GM12878 (cell line): ENCODE results near the gene SERPINH1. TPM values are rescaled to one million over a fixed set of nuclear protein-coding genes. Genes with fewer than 3 reads are reported as not detected.

Experiments used
- ATAC-seq: fragments of 200-7000 bp; cut with Tn5 transposase; 3 replicates; pipeline ENCODE4 v1.9.1; 2020; ENCODE audit warnings: mild to moderate bottlenecking, moderate library complexity
- BruUV-seq: library from RNA; stranded (reverse); fragments of 400-500 nt; replicated peaks from 2 replicates; lab custom pipeline; 2021; lab: Mats Ljungman, UMichigan
- CTCF ChIA-PET: fragments of 300-600 bp; sonication (Branson Sonifier 250); formaldehyde crosslinking; extraction: SDS; loops from one replicate; lab custom pipeline; 2021; ENCODE audit warnings: inconsistent platforms; lab: Yijun Ruan, JAX
- POLR2A ChIA-PET: fragments of 350-600 bp; formaldehyde crosslinking; extraction: SDS; loops from one replicate; lab custom pipeline; 2021; ENCODE audit warnings: inconsistent platforms; lab: Charles Lee
- RAD21 ChIA-PET: fragments of 300-600 bp; sonication (Branson Sonifier 250); formaldehyde crosslinking; loops from one replicate; lab custom pipeline; 2023; ENCODE audit warnings: antibody characterized with exemption; ENCODE audit not compliant: unreplicated experiment; lab: Charles Lee
- SMC1A ChIA-PET: fragments of 300-600 bp; sonication (Branson Sonifier 250); formaldehyde crosslinking; loops from one replicate; lab custom pipeline; 2023; ENCODE audit not compliant: unreplicated experiment, uncharacterized antibody; lab: Charles Lee
- DNase-seq: peaks from one replicate; pipeline ENCODE4 v3.0.0-alpha.2; 2011; ENCODE audit warnings: low read depth, low spot score
- FAIRE-seq: peaks from 3 replicates; lab custom pipeline; 2011; peaks lifted over from hg19 to GRCh38; lab: Jason Lieb, UNC
- H2AFZ ChIP-seq: 2 replicates; pipeline ENCODE4 v1.6.0; 2011; ENCODE audit warnings: low read depth, low read length, control low read depth; ENCODE audit not compliant: control insufficient read depth
- H3K27ac ChIP-seq: 2 replicates; pipeline ENCODE4 v1.5.1; 2011; ENCODE audit warnings: control low read depth; ENCODE audit not compliant: control insufficient read depth, insufficient read depth
- H3K27me3 ChIP-seq, 2 experiments: replicated peaks in 1 of 2; 2 replicates each; pipeline versions ENCODE4 v1.6.0 to v1.6.1; 2011; ENCODE audit warnings: low read length in 1 of 2; ENCODE audit not compliant: control insufficient read depth in 2 of 2, insufficient read depth in 2 of 2
- H3K36me3 ChIP-seq, 2 experiments: 2 replicates each; pipeline ENCODE4 v1.5.1; 2011; ENCODE audit warnings: low read length in 1 of 2; ENCODE audit not compliant: control insufficient read depth in 2 of 2, insufficient read depth in 2 of 2
- H3K4me1 ChIP-seq: 2 replicates; pipeline ENCODE4 v1.6.1; 2011; ENCODE audit warnings: mild to moderate bottlenecking, low read length, moderate library complexity, mixed read lengths; ENCODE audit not compliant: control insufficient read depth, insufficient read depth
- H3K4me2 ChIP-seq: 2 replicates; pipeline ENCODE4 v1.6.0; 2011; ENCODE audit warnings: control low read depth; ENCODE audit not compliant: control insufficient read depth, insufficient read depth
- H3K4me3 ChIP-seq: fragments of 200-600 bp; sonication (generic); 2 replicates; pipeline ENCODE4 v1.5.1; 2016
- H3K79me2 ChIP-seq: 2 replicates; pipeline ENCODE4 v1.6.0; 2011; ENCODE audit warnings: low read length; ENCODE audit not compliant: control insufficient read depth, insufficient read depth
- H3K9ac ChIP-seq: 2 replicates; pipeline ENCODE4 v1.8.0; 2011; ENCODE audit warnings: low read length, control low read depth, mixed read lengths; ENCODE audit not compliant: control insufficient read depth, insufficient read depth
- H3K9me3 ChIP-seq: replicated peaks from 3 replicates; pipeline ENCODE4 v1.5.1; 2011; ENCODE audit warnings: mild to moderate bottlenecking, low read length; ENCODE audit not compliant: control insufficient read depth, insufficient read depth
- H4K20me1 ChIP-seq: 2 replicates; pipeline ENCODE4 v1.6.0; 2011; ENCODE audit not compliant: control insufficient read depth, insufficient read depth
- BCL11A ChIP-seq: IDR thresholded peaks from 2 replicates; pipeline ENCODE4 v1.6.1; 2011; ENCODE audit warnings: low read depth, low read length
- BHLHE40 ChIP-seq, 2 experiments: fragments of 450-650 bp in 1 of 2; IDR thresholded peaks; 2 replicates each; pipeline ENCODE4 v1.6.1; 2011 to 2017; ENCODE audit warnings: low read depth in 2 of 2, borderline replicate concordance in 1 of 2, improper control_type of control experiment in 1 of 2, low read length in 1 of 2, mild to moderate bottlenecking in 1 of 2
- CBX3 ChIP-seq: fragments of 200-600 bp; sonication (generic); IDR thresholded peaks from 2 replicates; pipeline ENCODE4 v1.6.1; 2016; ENCODE audit warnings: low read depth, borderline replicate concordance
- CREB1 ChIP-seq: IDR thresholded peaks from 2 replicates; pipeline ENCODE4 v1.6.1; 2012; ENCODE audit warnings: low read depth, mild to moderate bottlenecking, inconsistent platforms
- CREM ChIP-seq: IDR thresholded peaks from 2 replicates; pipeline ENCODE4 v1.6.1; 2014; ENCODE audit warnings: antibody characterized with exemption, low read depth
- EED ChIP-seq: sonication (generic); IDR thresholded peaks from 2 replicates; pipeline ENCODE4 v1.6.1; 2016; ENCODE audit warnings: antibody characterized with exemption, low read depth
- ESRRA ChIP-seq: IDR thresholded peaks from 2 replicates; pipeline ENCODE4 v1.6.1; 2012; ENCODE audit warnings: mild to moderate bottlenecking, low read length, improper control_type of control experiment
- HCFC1 ChIP-seq: fragments of 150-350 bp; IDR thresholded peaks from 2 replicates; pipeline ENCODE4 v1.6.1; 2014; ENCODE audit warnings: low read length
- IKZF2 ChIP-seq, 2 experiments: fragments of 450-650 bp; IDR thresholded peaks; 2 replicates each; pipeline ENCODE4 v1.6.1; 2017; ENCODE audit warnings: mild to moderate bottlenecking in 2 of 2, moderate library complexity in 2 of 2
- NFXL1 ChIP-seq: fragments of 450-650 bp; IDR thresholded peaks from 2 replicates; pipeline ENCODE4 v1.6.1; 2017; ENCODE audit warnings: antibody characterized with exemption, mild to moderate bottlenecking, borderline replicate concordance
- NR2C2 ChIP-seq: IDR thresholded peaks from 2 replicates; pipeline ENCODE4 v1.6.1; 2011; ENCODE audit warnings: borderline replicate concordance, low read depth; ENCODE audit not compliant: control insufficient read depth, insufficient read length
- NR2F1 ChIP-seq: fragments of 450-650 bp; conservative IDR thresholded peaks from 2 replicates; pipeline ENCODE4 v1.6.1; 2017; ENCODE audit warnings: mild to moderate bottlenecking
- PAX5 ChIP-seq: IDR thresholded peaks from 2 replicates; pipeline ENCODE4 v1.6.1; 2011; ENCODE audit warnings: low read depth, low read length, borderline replicate concordance
- POLR2A ChIP-seq: IDR thresholded peaks from 2 replicates; pipeline ENCODE4 v1.6.1; 2011; ENCODE audit warnings: low read depth, mild to moderate bottlenecking, low read length
- POU2F2 ChIP-seq: IDR thresholded peaks from 3 replicates; pipeline ENCODE4 v1.6.1; 2011; ENCODE audit warnings: low read depth, mild to moderate bottlenecking, low read length, borderline replicate concordance
- RAD21 ChIP-seq: IDR thresholded peaks from 2 replicates; pipeline ENCODE4 v1.6.1; 2011; ENCODE audit warnings: mild to moderate bottlenecking, low read depth, low read length, moderate library complexity; ENCODE audit not compliant: insufficient read depth
- RB1 ChIP-seq: fragments of 450-650 bp; formaldehyde crosslinking; IDR thresholded peaks from 2 replicates; pipeline ENCODE4 v1.6.1; 2017; ENCODE audit warnings: mild to moderate bottlenecking, borderline replicate concordance
- SP1 ChIP-seq: IDR thresholded peaks from one replicate; pipeline ENCODE4 v1.6.1; 2011; ENCODE audit warnings: low read depth, low read length
- SPI1 ChIP-seq: IDR thresholded peaks from 2 replicates; pipeline ENCODE4 v1.6.1; 2011; ENCODE audit warnings: low read depth, mild to moderate bottlenecking, low read length, moderate library complexity, borderline replicate concordance; ENCODE audit not compliant: insufficient read depth
- SREBF1 ChIP-seq: IDR thresholded peaks from 2 replicates; pipeline ENCODE4 v1.6.1; 2012; ENCODE audit warnings: mild to moderate bottlenecking, low read length
- STAT1 ChIP-seq: fragments of 450-650 bp; conservative IDR thresholded peaks from 2 replicates; pipeline ENCODE4 v1.6.1; 2014; ENCODE audit warnings: antibody characterized with exemption, mild to moderate bottlenecking
- TCF12 ChIP-seq: IDR thresholded peaks from 2 replicates; pipeline ENCODE4 v1.6.1; 2011; ENCODE audit warnings: low read depth, mild to moderate bottlenecking, low read length
- YBX1 ChIP-seq: fragments of 450-650 bp; IDR thresholded peaks from 2 replicates; pipeline ENCODE4 v1.6.1; 2016; ENCODE audit warnings: antibody characterized with exemption
- ZNF24 ChIP-seq: fragments of 450-650 bp; IDR thresholded peaks from 2 replicates; pipeline ENCODE4 v1.6.1; 2017; ENCODE audit warnings: antibody characterized with exemption, mild to moderate bottlenecking
- WGBS: methylation state at CpG from one replicate; pipeline ENCODE4 v1.1.6; 2016; ENCODE audit warnings: low lambda C conversion rate; ENCODE audit not compliant: insufficient replicate concordance, insufficient coverage; ENCODE audit errors: missing lambda C conversion rate; 5-methylcytosine and 5-hydroxymethylcytosine counted together
- in situ Hi-C: fragments of 300-500 bp; cut with MboI; formaldehyde crosslinking; loops from 9 replicates; pipeline ENCODE4 v1.14.3; 2018; ENCODE audit warnings: mixed read lengths
- intact Hi-C: fragments of 100-400 bp; cut with micrococcal nuclease; formaldehyde crosslinking; loops from one replicate; pipeline ENCODE4 v1.14.2; 2022; ENCODE audit not compliant: unreplicated experiment
- polyA plus RNA-seq, 11 experiments: library from polyadenylated mRNA; depleted of rRNA in 4 of 11; unstranded in 6 of 11; stranded (reverse) in 5 of 11; fragments of >200 nt; fragmentation: Nextera tagmentation in 4 of 11; fragmentation: Illumina TruSeq in 1 of 11; extraction: Ambion mirVana in 4 of 11; extraction: Trizol in 1 of 11; gene quantifications; 1 replicate in 1 of 11; 2 replicates in 10 of 11; pipeline versions ENCODE4 v1.2.1 to v1.2.3, GENCODE V29; 2011 to 2016; ENCODE audit warnings: inconsistent platforms in 2 of 11, missing spikeins in 2 of 11, low read depth in 1 of 11
- total RNA-seq, 4 experiments: library from RNA; depleted of rRNA in 3 of 4; stranded (reverse); fragments of >200 nt in 3 of 4; fragmentation: Illumina TruSeq in 1 of 4; extraction: Trizol in 1 of 4; gene quantifications; 2 replicates each; pipeline versions ENCODE4 v1.2.1 to v1.2.3, GENCODE V29; 2013 to 2021

Gene SERPINH1
- total and polyA plus RNA-seq, 10 of the 15 experiments (the other 5 are each of a cell fraction or from before 2014, with no cell fraction given): 0.34 to 19.8 (median 13.7) TPM

DNA sequence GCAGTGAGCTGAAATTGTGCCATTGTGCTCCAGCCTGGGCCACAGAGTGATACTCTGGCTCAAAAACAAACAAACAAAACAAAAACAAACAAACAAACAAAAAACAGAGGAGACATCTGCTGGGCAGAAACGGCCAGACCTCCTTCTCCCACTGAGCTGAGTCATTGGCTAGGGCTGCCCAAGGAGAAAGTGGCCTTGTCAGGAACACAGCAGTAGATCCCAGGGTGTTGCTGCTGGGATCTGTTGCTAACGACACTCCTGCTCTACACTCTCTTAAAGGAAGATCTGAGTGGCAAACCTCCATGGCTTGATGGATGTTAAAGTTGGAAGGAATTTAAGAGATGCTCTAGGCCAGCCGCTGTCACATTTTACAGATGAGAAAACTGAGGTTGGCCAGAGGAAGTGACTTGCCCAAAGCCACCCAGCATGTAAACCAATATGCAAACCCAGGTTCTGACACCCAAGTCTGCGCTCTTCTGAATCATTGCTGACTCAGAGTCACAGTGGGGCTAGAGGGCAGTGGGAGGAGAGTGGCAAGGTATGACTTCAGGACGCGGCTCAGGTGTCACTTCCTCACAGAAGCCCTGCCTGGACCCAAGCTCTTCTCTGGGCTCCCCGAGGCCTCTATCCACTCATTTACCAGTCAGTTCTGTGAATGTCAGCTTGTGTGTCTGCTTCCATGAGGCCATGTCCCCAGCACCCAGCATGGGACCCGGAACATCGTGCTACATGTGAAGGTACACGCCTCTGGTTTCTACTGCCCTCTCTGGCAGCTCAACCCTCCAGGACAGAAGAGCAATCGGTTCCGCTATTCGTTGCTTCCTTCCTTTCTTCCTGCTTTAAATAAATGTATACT lies 25.0 kb upstream of the SERPINH1 start (continued):
- TF ChIP-seq SPI1 (peak; percentile 84), POU2F2 (peak; percentile 97), SREBF1 (no peak), POLR2A (peak; percentile 70), SP1 (peak; percentile 19), EED (peak; percentile 11; the same call in 1 of the 2 replicates), BCL11A (0 out of 2 replicates have a peak, but pooled peaks have one; percentile 31), NR2F1 (peak; percentile 30), RB1 (no peak)
- TF ChIP-seq, all 136 proteins: peak for 20

- Histone ChIP-seq H3K4me2 (peak overlapping the region; percentile 82), H3K79me2 (no peaks in the 10 kb centered on the region), H3K36me3 (no peaks in the 10 kb centered on the region), H4K20me1 (no peaks in the 10 kb centered on the region), H3K9me3 (no peaks in the 10 kb centered on the region), H3K4me1 (peaks cover 29% of the 10 kb centered on the region), H2AFZ (peak overlapping the region; percentile 83), H3K9ac (no peak overlapping the region), H3K27me3 (no peaks in the 10 kb centered on the region; a peak in 1 of 4 replicates), H3K4me3 (no peak overlapping the region; the same call in 1 of the 2 replicates), H3K27ac (no peak overlapping the region; the same call in 1 of the 2 replicates)
- CTCF ChIA-PET: interaction anchor here (1.1 to 8.8 kb wide), 5 partner anchors 9 to 149 kb away, joined by 3 to 81 read pairs (median 5); no protein-coding TSS in a partner anchor
- DNase-seq (no peak), ATAC-seq (no peak; the same call in 2 of the 3 replicates), FAIRE-seq (peak; percentile 49)
- SMC1A ChIA-PET: interaction anchor here (0.6 to 1.5 kb wide), 4 partner anchors 11 to 149 kb away, joined by 3 to 4 read pairs (median 3); no protein-coding TSS in a partner anchor
- RAD21 ChIA-PET: interaction anchor here (1.1 to 5.3 kb wide), 2 partner anchors 15 to 92 kb away, joined by 4 to 34 read pairs; no protein-coding TSS in a partner anchor
- TF ChIP-seq HCFC1: no peak
- TF ChIP-seq PAX5: no peak
- no peak for TF ChIP-seq TCF12
- no peak for TF ChIP-seq CBX3
- TF ChIP-seq BHLHE40 (IDR thresholded peaks at IDR 0.05; ENCODE audit: borderline replicate concordance in 1 of 2, low read depth in 2 of 2, low read length in 1 of 2): no peak
- TF ChIP-seq STAT1: no peak
- TF ChIP-seq NR2C2: no peak
- TF ChIP-seq CREB1: no peak
- no peak for TF ChIP-seq RB1
- TF ChIP-seq YBX1: no peak
- no peak for TF ChIP-seq NFXL1
- TF ChIP-seq ESRRA: no peak
- no peak for TF ChIP-seq SPI1
- no peak for TF ChIP-seq ZNF24
- no peak for TF ChIP-seq RAD21
- TF ChIP-seq CREM: no peak
- no peak for TF ChIP-seq IKZF2 (IDR thresholded peaks at IDR 0.05)
- BruUV-seq: no TSS peak
- WGBS: 39% methylated on average over 5 of the region's 5 CpGs
- intact Hi-C loops: no loop called here
- in situ Hi-C loops: no loop called here
- POLR2A ChIA-PET: interaction anchor here (1.0 to 1.6 kb wide), 2 partner anchors 24 to 138 kb away, joined by 3 to 7 read pairs; partner anchors contain the start of gene SERPINH1
Measured at GRCh38 chr11:75537740-75538139, 24.3 kb upstream of the SERPINH1 start.
